Ovary (tissue), 3 donors: ENCODE data around the gene TNFRSF9.

Experiments
- CTCF ChIP-seq, 3 donors: fragments of 450-650 bp in 2 of 3; fragments of 200-600 bp in 1 of 3; IDR thresholded peaks; one replicate each; pipeline versions ENCODE4 v1.5.1 to v1.8.0; 2016 to 2022; ENCODE audit warnings: antibody characterized with exemption in 3 of 3, mild to moderate bottlenecking in 1 of 3
- EP300 ChIP-seq: sonication (generic); formaldehyde crosslinking; IDR thresholded peaks from one replicate; pipeline ENCODE4 v1.6.1; 2017; ENCODE audit warnings: antibody characterized with exemption
- POLR2A ChIP-seq: fragments of 450-650 bp; IDR thresholded peaks from one replicate; pipeline ENCODE4 v1.6.1; 2017; ENCODE audit warnings: antibody characterized with exemption, mild to moderate bottlenecking, moderate library complexity
- donor health status: DM: no; HTN: no; CAD: no.

DNA sequence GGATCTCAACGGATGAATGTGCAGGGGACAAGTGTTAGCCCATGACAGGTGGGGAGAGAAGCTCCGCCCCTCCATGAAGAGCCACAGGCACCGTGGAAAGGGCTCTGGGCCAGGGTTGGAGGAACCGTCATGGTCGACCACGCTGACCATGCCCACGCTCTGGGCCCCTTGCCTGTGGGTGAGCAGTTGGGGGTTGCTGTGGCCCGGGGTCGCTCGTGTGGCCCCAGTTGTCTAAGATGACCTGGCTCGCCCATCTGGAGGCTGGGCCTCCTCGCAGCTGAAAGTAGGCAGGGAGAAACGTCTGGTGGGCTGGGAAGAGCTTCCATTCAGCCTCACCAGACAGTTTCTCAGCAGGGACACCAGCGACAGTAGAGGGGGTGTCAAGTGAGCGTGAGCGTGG lies 74.7 kb downstream of the TNFRSF9 start:
- TF ChIP-seq CTCF (IDR thresholded peaks at IDR 0.05) (no peak), EP300 (no peak), POLR2A (no peak)
